Panc1 (cell line): Measurements from ENCODE around the gene FLVCR1. TPM values are rescaled to one million over a fixed set of nuclear protein-coding genes. Genes with fewer than 3 reads are reported as not detected.

Experiments
- ATAC-seq: fragments of 200-7000 bp; cut with Tn5 transposase; 2 replicates; pipeline ENCODE4 v1.9.1; 2020; ENCODE audit warnings: mild to moderate bottlenecking, moderate library complexity
- BruUV-seq: library from RNA; stranded (reverse); fragments of 400-500 nt; replicated peaks from 2 replicates; lab custom pipeline; 2021; lab: Mats Ljungman, UMichigan
- CTCF ChIA-PET: fragments of 300-600 bp; sonication (Branson Sonifier 250); formaldehyde crosslinking; loops from one replicate; lab custom pipeline; 2022; ENCODE audit warnings: antibody characterized with exemption; lab: Charles Lee
- POLR2A ChIA-PET: fragments of 300-600 bp; sonication (Branson Sonifier 250); formaldehyde crosslinking; loops from one replicate; lab custom pipeline; 2022; ENCODE audit warnings: antibody characterized with exemption; lab: Charles Lee
- DNase-seq: peaks from one replicate; pipeline ENCODE4 v3.0.0-alpha.2; 2010; ENCODE audit warnings: low read depth, low spot score
- H3K27ac ChIP-seq: 2 replicates; pipeline ENCODE4 v1.5.1; 2011; ENCODE audit warnings: mild to moderate bottlenecking, low read length, inconsistent platforms
- H3K27me3 ChIP-seq: fragments of 200-500 bp; sonication (Bioruptor generic); 2 replicates; pipeline ENCODE4 v1.6.0; 2014; ENCODE audit warnings: low read length, inconsistent platforms; ENCODE audit not compliant: control insufficient read depth, insufficient read depth
- H3K36me3 ChIP-seq: fragments of 200-500 bp; sonication (Bioruptor generic); 2 replicates; pipeline ENCODE4 v1.5.1; 2014; ENCODE audit warnings: inconsistent platforms, mild to moderate bottlenecking, low read length, moderate library complexity; ENCODE audit not compliant: control insufficient read depth, insufficient read depth
- H3K4me1 ChIP-seq: 2 replicates; pipeline ENCODE4 v1.5.1; 2011; ENCODE audit warnings: inconsistent platforms, mild to moderate bottlenecking, low read length, moderate library complexity; ENCODE audit not compliant: control insufficient read depth, insufficient read depth
- H3K4me3 ChIP-seq, 2 experiments: 2 replicates each; pipeline ENCODE4 v1.5.1; 2011 to 2012; ENCODE audit warnings: low read depth in 2 of 2, low read length in 2 of 2, mild to moderate bottlenecking in 2 of 2, inconsistent platforms in 1 of 2, moderate library complexity in 1 of 2
- H3K9me3 ChIP-seq: fragments of 200-500 bp; sonication (Bioruptor generic); 2 replicates; pipeline ENCODE4 v1.5.1; 2014; ENCODE audit warnings: low read depth, mild to moderate bottlenecking, inconsistent platforms, low read length, moderate library complexity; ENCODE audit not compliant: control insufficient read depth, insufficient read depth
- POLR2AphosphoS5 ChIP-seq: IDR thresholded peaks from 2 replicates; pipeline ENCODE4 v1.6.1; 2012; ENCODE audit warnings: mild to moderate bottlenecking, low read depth, low read length, moderate library complexity
- REST ChIP-seq, 2 experiments: IDR thresholded peaks; 2 replicates each; pipeline ENCODE4 v1.6.1; 2011 to 2012; ENCODE audit warnings: low read depth in 2 of 2, control low read depth in 1 of 2, low read length in 1 of 2, mild to moderate bottlenecking in 1 of 2, moderate library complexity in 1 of 2; ENCODE audit not compliant: insufficient read depth in 1 of 2
- SIN3A ChIP-seq: IDR thresholded peaks from 2 replicates; pipeline ENCODE4 v1.6.1; 2012; ENCODE audit warnings: low read depth, mild to moderate bottlenecking, low read length, moderate library complexity, borderline replicate concordance; ENCODE audit not compliant: insufficient read depth
- TCF7L2 ChIP-seq: IDR thresholded peaks from 2 replicates; pipeline ENCODE4 v1.6.1; 2011; ENCODE audit warnings: mild to moderate bottlenecking, low read depth, low read length, inconsistent platforms
- in situ Hi-C: cut with HindIII; loops from 2 replicates; pipeline ENCODE4 v1.10.0; 2016; ENCODE audit warnings: low sequenced_read_pairs, low pct_unique_long_range_greater_than_20kb
- intact Hi-C: fragments of 100-400 bp; cut with micrococcal nuclease; formaldehyde crosslinking; loops from one replicate; pipeline ENCODE4 v1.10.0; 2022; ENCODE audit not compliant: unreplicated experiment
- total RNA-seq: library from RNA; stranded (reverse); gene quantifications from one replicate; pipeline ENCODE4 v1.2.1, GENCODE V29; 2021; ENCODE audit not compliant: unreplicated experiment
- TF ChIP-seq, protein P1 (sequence below): fragments of 450-650 bp; IDR thresholded peaks from 2 replicates; pipeline ENCODE4 v1.5.1; 2017; ENCODE audit warnings: mild to moderate bottlenecking

Gene FLVCR1
- total RNA-seq, 1 experiment from 2014 or later: 21.4 TPM

DNA sequence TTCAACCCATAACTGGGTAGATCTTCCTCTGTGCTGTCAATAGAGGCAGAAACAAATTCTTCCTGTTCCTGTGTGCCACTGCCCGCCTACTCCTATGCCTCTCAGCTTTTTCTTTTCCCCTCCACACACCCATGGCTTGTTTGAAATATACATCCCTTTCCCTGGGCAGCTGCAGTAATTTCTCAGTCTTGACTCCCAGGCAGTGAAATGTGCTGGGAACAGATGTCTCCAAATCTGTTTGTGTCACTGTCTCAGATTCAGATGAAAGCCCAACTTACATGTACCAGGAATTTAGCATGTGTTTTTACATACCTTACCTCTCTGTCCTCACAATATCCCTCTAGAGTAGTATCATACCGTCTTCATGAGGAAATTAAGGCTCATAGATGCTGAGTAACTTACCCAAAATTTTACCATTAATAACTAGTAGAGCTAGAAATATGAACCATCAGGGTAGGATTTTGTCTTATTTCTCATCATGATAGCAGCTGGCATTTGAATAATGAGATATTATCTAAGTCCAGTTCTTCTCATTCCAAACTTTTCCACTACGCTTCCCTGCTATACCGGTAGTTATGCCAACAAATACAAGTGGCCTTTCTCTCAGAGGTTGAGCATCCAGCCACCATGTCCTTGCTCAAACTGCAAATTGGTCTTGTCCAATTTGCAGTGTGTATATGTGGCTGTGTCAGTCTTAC lies 87.5 kb downstream of the FLVCR1 start:
- in situ Hi-C loops: no loop called here
- Histone ChIP-seq H3K4me3 (no peak overlapping the region), H3K4me1 (no peaks in the 10 kb centered on the region), H3K27me3 (peaks cover 9% of the 10 kb centered on the region; the same call in 1 of the 2 replicates), H3K9me3 (no peaks in the 10 kb centered on the region), H3K27ac (no peak overlapping the region), H3K36me3 (no peaks in the 10 kb centered on the region)
- intact Hi-C loops: no loop called here
- ChIA-PET POLR2A (no interaction called here), CTCF (no interaction called here)
- no peak for TF ChIP-seq SIN3A
- TF ChIP-seq, protein P1, sequence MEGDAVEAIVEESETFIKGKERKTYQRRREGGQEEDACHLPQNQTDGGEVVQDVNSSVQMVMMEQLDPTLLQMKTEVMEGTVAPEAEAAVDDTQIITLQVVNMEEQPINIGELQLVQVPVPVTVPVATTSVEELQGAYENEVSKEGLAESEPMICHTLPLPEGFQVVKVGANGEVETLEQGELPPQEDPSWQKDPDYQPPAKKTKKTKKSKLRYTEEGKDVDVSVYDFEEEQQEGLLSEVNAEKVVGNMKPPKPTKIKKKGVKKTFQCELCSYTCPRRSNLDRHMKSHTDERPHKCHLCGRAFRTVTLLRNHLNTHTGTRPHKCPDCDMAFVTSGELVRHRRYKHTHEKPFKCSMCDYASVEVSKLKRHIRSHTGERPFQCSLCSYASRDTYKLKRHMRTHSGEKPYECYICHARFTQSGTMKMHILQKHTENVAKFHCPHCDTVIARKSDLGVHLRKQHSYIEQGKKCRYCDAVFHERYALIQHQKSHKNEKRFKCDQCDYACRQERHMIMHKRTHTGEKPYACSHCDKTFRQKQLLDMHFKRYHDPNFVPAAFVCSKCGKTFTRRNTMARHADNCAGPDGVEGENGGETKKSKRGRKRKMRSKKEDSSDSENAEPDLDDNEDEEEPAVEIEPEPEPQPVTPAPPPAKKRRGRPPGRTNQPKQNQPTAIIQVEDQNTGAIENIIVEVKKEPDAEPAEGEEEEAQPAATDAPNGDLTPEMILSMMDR: no peak
- ATAC-seq (no peak), DNase-seq (no peak)
- BruUV-seq: no TSS peak

DNA sequence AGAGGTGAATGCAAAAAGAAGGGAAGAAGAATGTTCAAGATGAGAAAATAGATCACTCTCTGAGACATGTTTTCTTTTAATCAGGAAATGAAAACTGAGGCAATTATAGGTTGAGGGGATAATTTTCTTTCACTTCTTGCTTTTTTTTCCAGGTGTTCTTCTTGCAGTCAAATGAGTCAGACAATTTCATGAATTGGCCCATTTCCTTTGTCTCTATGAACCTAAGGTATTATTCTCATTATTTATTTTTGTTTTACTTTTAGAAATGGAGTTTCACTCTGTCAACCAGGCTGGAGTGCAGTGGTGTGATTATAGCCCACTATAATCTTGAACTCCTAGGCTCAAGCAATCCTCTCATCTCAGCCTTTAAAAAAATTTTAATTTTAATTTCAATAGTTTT lies 88.8 kb downstream of the FLVCR1 start:
- POLR2A ChIA-PET: no interaction called here

More for the DNA sequence above, 88.8 kb downstream of the FLVCR1 start:
- H3K4me3 ChIP-seq: no peak overlapping the region
- BruUV-seq: no TSS peak
- in situ Hi-C loops (no loop called here), intact Hi-C loops (no loop called here)
- no peaks in the 10 kb centered on the region for H3K36me3 ChIP-seq
- DNase-seq (no peak), ATAC-seq (no peak)
- TF ChIP-seq REST (IDR thresholded peaks at IDR 0.05; ENCODE audit: insufficient read depth in 1 of 2, low read depth in 2 of 2, low read length in 1 of 2) (no peak), POLR2AphosphoS5 (no peak), SIN3A (no peak), TCF7L2 (no peak)
- TF ChIP-seq, protein P1: no peak
- H3K27me3 ChIP-seq: peaks cover 5% of the 10 kb centered on the region; the same call in 1 of the 2 replicates
- H3K9me3 ChIP-seq: no peaks in the 10 kb centered on the region
- CTCF ChIA-PET: no interaction called here
- no peak overlapping the region for H3K27ac ChIP-seq
- no peaks in the 10 kb centered on the region for H3K4me1 ChIP-seq

Other genes starting within 250 kb of the FLVCR1 start
- gene ATF3, start 249.5 kb upstream of the FLVCR1 start, total RNA-seq: 13.3 TPM
- gene BATF3, start 158.4 kb upstream of the FLVCR1 start, total RNA-seq: 2.4 TPM
- gene NSL1, start 66.5 kb upstream of the FLVCR1 start, total RNA-seq: 21.8 TPM
- 9.5 TPM for gene TATDN3, start 66.4 kb upstream of the FLVCR1 start, total RNA-seq
- not detected for gene SPATA45, start 10.6 kb upstream of the FLVCR1 start, total RNA-seq
- 1.7 TPM for gene VASH2, start 92.3 kb downstream of the FLVCR1 start, total RNA-seq
- gene ANGEL2, start 157.6 kb downstream of the FLVCR1 start, total RNA-seq: 34.8 TPM
- 20.5 TPM for gene RPS6KC1, start 193.0 kb downstream of the FLVCR1 start, total RNA-seq